Stimulated activated naive CD8-positive, alpha-beta T cell treated with anti-CD3 and anti-CD28 coated beads, Interleukin-15, Interleukin-2, amounts not matched to agents 100 ng/mL and 50 ng/mL, for 24 hours (primary cell): ENCODE measurements around the gene PRKCA.
A peak's percentile ranks its signal among the peaks of the same experiment; 100 is the strongest.

ENCODE experiments used
- H3K27ac Mint-ChIP-seq: one replicate; pipeline ENCODE4 v1.8.0; 2021; ENCODE audit warnings: mild to moderate bottlenecking, mixed read lengths
- H3K27me3 Mint-ChIP-seq: one replicate; pipeline ENCODE4 v1.8.0; 2021; ENCODE audit warnings: mixed read lengths
- H3K36me3 Mint-ChIP-seq: one replicate; pipeline ENCODE4 v1.8.0; 2021; ENCODE audit warnings: low read depth, mixed read lengths
- H3K4me1 Mint-ChIP-seq: one replicate; pipeline ENCODE4 v1.8.0; 2021; ENCODE audit warnings: low read depth, mixed read lengths
- H3K4me3 Mint-ChIP-seq: one replicate; pipeline ENCODE4 v1.8.0; 2021; ENCODE audit warnings: mild to moderate bottlenecking, mixed read lengths
- H3K9me3 Mint-ChIP-seq: one replicate; pipeline ENCODE4 v1.8.0; 2021; ENCODE audit warnings: mixed read lengths

Gene PRKCA

DNA sequence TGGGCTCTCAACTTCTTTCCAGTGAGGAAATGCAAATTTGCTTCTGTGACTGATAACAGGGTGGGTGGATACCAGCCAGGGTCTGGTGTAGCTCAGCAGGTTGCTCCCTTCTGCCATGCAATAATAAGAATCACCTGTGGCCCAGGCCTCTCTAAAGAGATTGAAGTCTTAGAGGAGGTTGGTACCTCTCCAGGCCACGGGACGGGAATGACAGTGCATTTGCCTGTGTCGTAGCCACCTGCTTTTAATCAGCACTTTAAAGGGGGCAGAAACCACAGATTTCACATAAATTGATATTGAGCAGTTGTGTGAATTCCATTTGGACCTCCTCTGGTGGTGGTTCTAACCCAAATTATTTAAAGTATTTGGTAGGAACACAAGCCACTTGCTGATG is 246.9 kb downstream of the PRKCA start:
- H3K4me3 Mint-ChIP-seq = no peak overlapping the region
- no peaks in the 10 kb centered on the region for H3K27me3 Mint-ChIP-seq
- H3K36me3 Mint-ChIP-seq = peaks cover 42% of the 10 kb centered on the region
- H3K27ac Mint-ChIP-seq = no peak overlapping the region
- peaks cover 60% of the 10 kb centered on the region for H3K4me1 Mint-ChIP-seq
- H3K9me3 Mint-ChIP-seq = peaks cover 9% of the 10 kb centered on the region

DNA sequence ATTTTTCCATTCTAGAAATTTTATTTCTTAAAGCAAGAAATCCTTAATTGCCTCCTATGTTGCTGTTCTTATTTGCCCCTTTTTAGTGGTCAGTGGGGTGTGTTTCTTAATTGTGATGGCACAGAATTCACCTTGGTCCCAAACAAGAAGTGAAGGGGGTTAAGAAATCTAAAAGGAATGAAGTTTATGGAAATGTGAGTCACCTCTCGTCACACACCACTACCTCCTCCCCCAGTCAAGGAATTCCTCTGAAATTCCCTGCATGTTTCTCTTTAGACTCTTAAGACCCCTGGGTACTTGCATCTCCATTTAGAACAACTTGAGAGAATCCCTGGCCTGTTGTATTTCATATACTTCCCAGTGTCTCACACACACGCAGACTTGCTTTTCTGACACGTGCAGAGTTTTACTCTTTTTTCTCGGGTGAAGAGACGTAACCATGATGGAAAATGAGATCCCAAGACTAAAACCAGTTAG is 247.4 kb downstream of the PRKCA start:
- Mint-ChIP-seq H3K4me1 (peaks cover 60% of the 10 kb centered on the region), H3K36me3 (peaks cover 45% of the 10 kb centered on the region), H3K4me3 (no peak overlapping the region), H3K27ac (no peak overlapping the region), H3K9me3 (peaks cover 9% of the 10 kb centered on the region), H3K27me3 (no peaks in the 10 kb centered on the region)

DNA sequence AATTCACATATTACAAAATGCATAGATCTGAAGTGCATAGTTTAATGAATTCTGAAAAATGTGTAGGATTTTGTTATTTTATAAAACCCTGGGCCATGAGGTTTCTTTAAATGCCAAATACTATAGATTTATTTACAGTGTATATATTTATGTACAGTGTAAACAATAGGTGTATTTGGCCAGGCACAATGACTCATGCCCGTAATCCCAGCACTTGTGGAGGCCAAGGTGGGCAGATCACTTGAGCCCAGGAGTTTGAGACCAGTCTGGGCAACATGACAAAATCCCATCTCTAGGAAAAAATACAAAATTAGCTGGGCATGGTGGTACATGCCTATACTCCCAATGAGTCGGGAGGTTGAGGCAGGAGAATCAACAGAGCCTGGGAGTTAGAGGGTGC is 249.4 kb downstream of the PRKCA start:
- no peaks in the 10 kb centered on the region for H3K27me3 Mint-ChIP-seq
- H3K9me3 Mint-ChIP-seq = no peaks in the 10 kb centered on the region
- peaks cover 46% of the 10 kb centered on the region for H3K36me3 Mint-ChIP-seq
- no peak overlapping the region for H3K4me3 Mint-ChIP-seq
- no peak overlapping the region for H3K27ac Mint-ChIP-seq
- H3K4me1 Mint-ChIP-seq = peaks cover 51% of the 10 kb centered on the region

DNA sequence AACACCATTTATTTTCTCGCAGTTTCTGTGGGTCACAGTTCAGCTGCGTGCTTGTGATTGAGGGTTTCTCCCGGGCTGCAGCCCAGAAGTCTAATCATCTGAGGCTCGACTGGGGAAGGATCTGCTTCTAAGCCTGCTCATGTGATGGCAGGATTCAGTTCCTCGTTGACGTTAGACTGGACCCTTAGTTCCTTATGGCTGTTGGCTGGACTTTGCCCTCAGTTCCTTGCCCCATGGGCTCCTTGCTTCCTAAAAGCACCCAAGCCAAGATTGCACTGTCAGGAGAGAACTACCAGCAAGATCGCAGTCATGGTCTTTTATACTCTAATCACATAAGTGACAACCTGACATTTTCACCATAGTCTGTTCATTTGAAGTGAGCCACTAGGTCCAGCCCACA is 250.0 kb downstream of the PRKCA start:
- Mint-ChIP-seq H3K27me3 (no peaks in the 10 kb centered on the region), H3K4me1 (peaks cover 51% of the 10 kb centered on the region), H3K9me3 (no peaks in the 10 kb centered on the region)

DNA sequence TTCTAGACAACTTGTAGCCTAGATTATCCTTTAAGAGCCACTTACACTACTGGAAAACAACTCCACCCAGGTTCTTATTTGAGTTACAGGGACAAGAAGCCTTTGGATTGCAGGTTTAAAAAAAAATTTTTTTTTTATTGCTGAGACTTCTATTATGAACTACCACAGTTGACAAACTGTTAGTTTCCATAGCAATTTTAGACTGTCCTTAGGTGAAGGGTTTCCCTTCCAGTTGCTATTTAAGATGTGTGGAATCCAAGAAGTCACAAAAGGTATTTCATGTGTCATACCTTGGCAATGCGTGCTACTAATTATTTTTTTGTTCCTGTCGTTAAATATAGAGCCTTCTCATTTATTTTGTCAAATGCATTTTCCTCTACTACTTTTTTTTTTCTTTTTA is 253.2 kb downstream of the PRKCA start:
- peaks cover 47% of the 10 kb centered on the region for H3K36me3 Mint-ChIP-seq
- peaks cover 25% of the 10 kb centered on the region for H3K4me1 Mint-ChIP-seq
- no peaks in the 10 kb centered on the region for H3K27me3 Mint-ChIP-seq
- H3K9me3 Mint-ChIP-seq = no peaks in the 10 kb centered on the region
- H3K4me3 Mint-ChIP-seq = no peak overlapping the region
- H3K27ac Mint-ChIP-seq = no peak overlapping the region

More for the DNA sequence above, 250.0 kb downstream of the PRKCA start:
- H3K27ac Mint-ChIP-seq = peak overlapping the region; percentile 52
- H3K36me3 Mint-ChIP-seq = peaks cover 47% of the 10 kb centered on the region
- H3K4me3 Mint-ChIP-seq = no peak overlapping the region

DNA sequence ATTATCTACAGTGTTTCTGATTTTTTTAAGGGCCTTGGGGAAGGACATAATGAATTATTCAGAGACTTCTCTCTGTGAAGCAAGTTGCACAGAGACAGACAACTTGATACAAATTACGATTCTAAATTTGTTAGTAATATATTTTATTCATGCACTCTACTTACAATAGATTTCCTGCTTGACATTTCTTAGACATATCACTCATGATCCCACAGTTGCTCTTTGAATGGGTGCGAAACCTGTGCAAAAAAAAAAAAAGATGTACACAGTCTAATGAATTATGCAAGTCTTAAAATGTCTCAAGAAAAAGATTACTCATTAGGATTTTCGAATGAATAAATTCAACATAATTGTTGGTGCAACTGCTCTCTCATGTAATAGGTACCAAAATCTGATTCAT is 254.8 kb downstream of the PRKCA start:
- H3K27me3 Mint-ChIP-seq = no peaks in the 10 kb centered on the region
- peaks cover 20% of the 10 kb centered on the region for H3K4me1 Mint-ChIP-seq

DNA sequence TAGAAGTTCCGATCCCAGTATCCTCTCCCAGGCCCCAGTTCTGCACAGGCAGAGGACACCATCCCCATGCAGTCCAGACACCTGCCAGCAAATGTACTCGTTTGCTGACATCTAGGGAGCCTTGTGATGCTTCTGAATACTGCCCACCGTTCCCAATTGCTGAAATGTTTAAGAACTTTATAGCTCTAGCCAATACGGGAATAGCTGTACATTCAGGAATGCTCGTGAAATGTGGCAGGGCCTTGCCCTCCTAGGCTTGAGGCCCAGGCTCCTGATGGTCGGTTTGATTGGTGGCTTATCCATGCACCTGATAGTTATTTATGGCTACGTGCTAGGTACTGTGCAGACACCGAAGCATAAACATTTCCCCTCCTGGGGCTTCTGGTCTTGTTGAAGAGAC is 255.5 kb downstream of the PRKCA start:
- peaks cover 20% of the 10 kb centered on the region for H3K4me1 Mint-ChIP-seq
- H3K4me3 Mint-ChIP-seq = no peak overlapping the region
- H3K36me3 Mint-ChIP-seq = peaks cover 45% of the 10 kb centered on the region
- H3K27me3 Mint-ChIP-seq = no peaks in the 10 kb centered on the region
- H3K27ac Mint-ChIP-seq = no peak overlapping the region
- H3K9me3 Mint-ChIP-seq = no peaks in the 10 kb centered on the region

More for the DNA sequence above, 254.8 kb downstream of the PRKCA start:
- Mint-ChIP-seq H3K27ac (no peak overlapping the region), H3K4me3 (no peak overlapping the region), H3K36me3 (peaks cover 50% of the 10 kb centered on the region), H3K9me3 (no peaks in the 10 kb centered on the region)

DNA sequence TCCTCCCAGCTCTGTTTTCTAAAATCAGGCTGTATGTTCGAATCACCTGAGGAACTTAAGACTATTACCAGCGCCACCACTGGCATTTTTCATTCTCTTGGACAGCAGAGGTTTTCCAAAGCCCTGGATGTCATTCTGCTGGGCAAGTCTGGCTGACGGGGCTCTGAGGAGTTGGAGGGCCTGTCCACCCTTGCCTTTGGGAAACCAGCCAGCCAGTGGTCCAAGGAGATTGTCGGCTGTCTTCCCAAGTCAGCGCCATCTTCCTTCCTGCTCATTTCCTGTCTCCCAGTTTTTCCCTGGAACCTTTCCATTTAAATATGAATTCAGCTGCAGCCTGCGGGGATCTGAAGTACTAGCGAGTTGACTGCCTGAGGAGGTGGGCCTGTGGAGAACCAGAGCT is 258.3 kb downstream of the PRKCA start:
- no peaks in the 10 kb centered on the region for H3K9me3 Mint-ChIP-seq
- H3K27me3 Mint-ChIP-seq = no peaks in the 10 kb centered on the region
- H3K4me3 Mint-ChIP-seq = no peak overlapping the region
- H3K36me3 Mint-ChIP-seq = peaks cover 31% of the 10 kb centered on the region
- H3K4me1 Mint-ChIP-seq = peaks cover 36% of the 10 kb centered on the region
- no peak overlapping the region for H3K27ac Mint-ChIP-seq

DNA sequence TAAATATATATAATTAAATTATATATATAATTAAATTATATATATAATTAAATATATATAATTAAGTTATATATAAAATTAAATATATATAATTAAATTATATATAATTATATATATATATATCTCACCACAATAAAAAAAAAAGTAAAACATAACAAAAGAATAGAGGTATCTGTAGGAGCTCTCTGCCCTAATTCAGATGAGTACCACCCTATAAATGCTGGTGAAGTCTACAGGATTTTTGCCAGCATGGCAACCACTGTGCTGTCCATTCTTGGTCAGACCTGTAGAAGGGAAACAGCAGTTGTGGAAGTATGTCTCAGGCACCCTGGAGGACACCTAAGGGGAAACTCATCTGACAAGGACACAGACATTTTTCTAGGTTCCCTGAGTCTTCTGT is 259.7 kb downstream of the PRKCA start:
- Mint-ChIP-seq H3K4me3 (no peak overlapping the region), H3K4me1 (peaks cover 41% of the 10 kb centered on the region), H3K27ac (no peak overlapping the region), H3K27me3 (no peaks in the 10 kb centered on the region), H3K9me3 (no peaks in the 10 kb centered on the region), H3K36me3 (peaks cover 17% of the 10 kb centered on the region)

DNA sequence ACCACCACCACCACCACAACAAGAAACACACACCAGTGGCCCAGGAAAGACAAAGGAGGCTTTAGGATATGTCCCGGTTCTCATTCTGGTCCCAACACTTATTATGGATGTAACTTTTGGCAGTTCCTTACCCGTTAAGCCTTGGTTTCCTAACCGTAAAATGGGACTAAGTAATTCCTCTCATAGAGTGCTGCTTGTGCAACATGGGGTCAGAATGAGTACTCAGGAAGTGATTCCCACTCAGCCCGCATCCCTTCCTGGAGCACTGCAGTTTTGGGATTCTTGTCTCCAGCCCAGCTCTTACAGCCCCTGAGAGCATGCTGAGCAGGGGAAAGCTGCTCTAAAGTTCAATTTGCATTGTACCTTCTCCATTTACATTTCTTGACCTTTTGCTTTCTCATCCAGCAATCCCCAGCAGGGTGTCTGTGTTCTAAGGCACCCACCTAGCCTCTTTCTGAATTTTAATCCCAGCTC is 262.6 kb downstream of the PRKCA start:
- Mint-ChIP-seq H3K36me3 (peaks cover 24% of the 10 kb centered on the region), H3K9me3 (peaks cover 3% of the 10 kb centered on the region), H3K27ac (peak overlapping the region; percentile 24), H3K4me1 (peaks cover 47% of the 10 kb centered on the region), H3K27me3 (no peaks in the 10 kb centered on the region), H3K4me3 (no peak overlapping the region)

DNA sequence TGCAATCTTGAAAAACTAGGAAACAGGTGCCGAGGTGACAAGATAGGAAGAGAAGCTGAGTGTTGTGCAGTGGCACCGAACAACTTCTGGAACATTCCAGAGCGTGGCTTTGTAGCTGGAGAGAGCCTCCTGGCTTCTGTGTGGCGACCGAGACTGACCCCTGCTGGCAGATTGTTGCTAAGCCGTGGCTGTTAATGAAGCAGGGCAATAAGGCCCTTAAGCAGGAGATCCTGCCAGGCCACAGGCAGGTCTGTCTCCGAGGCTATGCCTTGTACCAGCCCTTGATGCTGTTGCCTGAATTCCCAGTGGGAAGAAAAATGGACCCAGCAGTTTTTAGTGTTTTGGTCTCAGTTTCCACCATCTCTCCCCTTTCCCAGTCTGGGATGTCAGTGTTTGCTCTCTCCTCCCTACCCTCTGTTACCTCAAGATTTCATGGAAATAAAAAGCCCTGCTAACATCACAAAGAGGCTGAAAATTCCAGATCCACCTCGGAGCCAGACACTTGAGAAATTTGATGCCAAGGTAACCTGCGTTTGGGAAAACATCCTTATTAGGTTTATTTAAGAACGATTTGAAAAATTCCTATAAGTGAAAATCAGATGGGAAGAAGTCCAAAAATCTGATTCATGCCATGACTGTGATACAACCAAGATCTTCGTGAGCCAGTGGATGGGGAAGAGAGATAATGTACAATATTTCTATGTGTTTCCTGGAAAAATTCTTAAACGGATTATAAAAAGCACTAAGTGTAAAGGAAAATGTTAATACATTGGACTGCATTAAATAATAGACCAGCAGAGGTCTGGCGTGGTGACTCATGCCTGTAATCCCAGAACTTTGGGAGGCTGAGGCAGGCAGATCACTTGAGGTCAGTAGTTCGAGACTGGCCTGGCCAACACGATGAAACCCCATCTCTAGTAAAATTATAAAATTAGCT is 265.1 kb downstream of the PRKCA start:
- H3K4me3 Mint-ChIP-seq = no peak overlapping the region
- H3K4me1 Mint-ChIP-seq = peaks cover 54% of the 10 kb centered on the region
- no peaks in the 10 kb centered on the region for H3K27me3 Mint-ChIP-seq
- peak overlapping the region; percentile 20 for H3K27ac Mint-ChIP-seq
- peaks cover 31% of the 10 kb centered on the region for H3K36me3 Mint-ChIP-seq
- peaks cover 3% of the 10 kb centered on the region for H3K9me3 Mint-ChIP-seq

DNA sequence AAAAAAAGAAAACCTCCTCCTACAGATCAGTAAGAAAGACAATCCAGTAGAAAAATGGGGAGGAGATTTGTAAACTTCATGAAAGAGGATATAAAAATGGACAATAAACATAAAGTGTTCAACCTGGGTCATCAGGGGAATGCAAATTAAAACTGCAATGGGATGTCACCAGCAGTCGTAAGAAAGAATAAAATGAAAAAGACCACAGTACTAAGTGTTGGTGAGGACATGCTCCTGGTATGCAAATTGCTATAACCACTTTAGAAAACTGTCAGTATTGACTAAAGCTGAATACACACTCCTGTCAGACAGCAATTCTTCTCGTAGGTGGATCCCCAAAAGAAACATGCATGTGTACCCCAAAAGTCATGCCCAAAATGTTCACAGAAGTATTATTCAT is 267.2 kb downstream of the PRKCA start:
- H3K4me1 Mint-ChIP-seq = peaks cover 47% of the 10 kb centered on the region
- peaks cover 25% of the 10 kb centered on the region for H3K36me3 Mint-ChIP-seq
- H3K4me3 Mint-ChIP-seq = no peak overlapping the region
- no peaks in the 10 kb centered on the region for H3K27me3 Mint-ChIP-seq
- peaks cover 3% of the 10 kb centered on the region for H3K9me3 Mint-ChIP-seq
- no peak overlapping the region for H3K27ac Mint-ChIP-seq

DNA sequence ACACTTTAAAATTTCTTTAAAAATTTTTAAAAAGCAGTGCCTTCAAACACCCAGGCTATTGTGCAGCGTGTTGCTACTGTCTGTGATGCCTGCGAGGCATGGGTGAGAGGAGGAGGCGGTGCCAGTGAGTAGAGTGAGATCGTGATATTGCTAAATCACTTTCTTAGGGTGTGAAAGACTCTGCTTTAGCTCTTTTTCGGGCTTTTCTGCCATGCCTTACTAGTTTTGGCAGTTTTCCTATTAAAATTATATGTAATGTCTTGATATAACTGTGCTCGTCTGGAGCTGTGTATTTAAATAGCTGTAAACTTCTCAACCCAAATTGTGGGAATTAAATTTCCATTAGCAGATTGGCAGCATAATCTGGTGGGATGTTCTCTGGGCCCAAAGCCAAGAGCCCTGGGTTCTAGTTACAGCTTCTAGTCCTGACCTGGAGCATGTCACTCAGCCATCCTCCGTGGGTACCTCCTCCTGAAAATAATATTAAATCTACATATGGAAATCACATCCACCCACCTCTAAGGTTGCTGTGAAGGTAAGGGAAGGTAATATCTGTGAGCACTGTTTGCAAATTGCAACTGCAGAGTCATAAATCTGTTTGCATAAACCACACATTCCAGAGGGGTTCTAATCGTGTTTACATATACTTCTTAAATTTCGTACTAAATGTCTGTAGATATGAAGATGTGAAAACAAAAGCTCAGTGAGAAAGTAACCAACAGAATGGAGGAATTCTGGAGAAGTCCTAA is 268.2 kb downstream of the PRKCA start:
- Mint-ChIP-seq H3K9me3 (peaks cover 3% of the 10 kb centered on the region), H3K4me3 (no peak overlapping the region), H3K27ac (no peak overlapping the region), H3K27me3 (no peaks in the 10 kb centered on the region), H3K36me3 (peaks cover 25% of the 10 kb centered on the region), H3K4me1 (peaks cover 38% of the 10 kb centered on the region)

DNA sequence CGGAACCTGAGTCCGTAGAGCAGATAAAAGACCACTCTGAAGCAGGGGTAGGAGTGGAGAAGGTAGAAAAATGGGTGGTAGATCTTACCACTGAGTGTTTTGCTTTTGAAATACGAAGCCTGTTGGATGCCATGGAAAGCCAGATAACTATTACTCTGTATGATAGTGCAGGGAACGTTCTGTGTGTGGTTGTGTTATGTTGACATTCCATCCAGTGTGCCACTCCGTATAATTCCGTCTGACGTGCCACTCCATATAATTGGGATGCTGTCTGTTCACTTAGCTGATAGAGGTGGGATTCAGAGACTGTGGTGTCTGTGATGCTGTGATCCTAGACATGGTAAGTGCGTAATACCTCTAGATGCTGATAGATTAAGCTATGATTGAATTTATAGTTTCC is 269.3 kb downstream of the PRKCA start:
- Mint-ChIP-seq H3K36me3 (peaks cover 25% of the 10 kb centered on the region), H3K4me3 (no peak overlapping the region), H3K27me3 (no peaks in the 10 kb centered on the region), H3K4me1 (peaks cover 27% of the 10 kb centered on the region), H3K9me3 (peaks cover 3% of the 10 kb centered on the region), H3K27ac (no peak overlapping the region)

DNA sequence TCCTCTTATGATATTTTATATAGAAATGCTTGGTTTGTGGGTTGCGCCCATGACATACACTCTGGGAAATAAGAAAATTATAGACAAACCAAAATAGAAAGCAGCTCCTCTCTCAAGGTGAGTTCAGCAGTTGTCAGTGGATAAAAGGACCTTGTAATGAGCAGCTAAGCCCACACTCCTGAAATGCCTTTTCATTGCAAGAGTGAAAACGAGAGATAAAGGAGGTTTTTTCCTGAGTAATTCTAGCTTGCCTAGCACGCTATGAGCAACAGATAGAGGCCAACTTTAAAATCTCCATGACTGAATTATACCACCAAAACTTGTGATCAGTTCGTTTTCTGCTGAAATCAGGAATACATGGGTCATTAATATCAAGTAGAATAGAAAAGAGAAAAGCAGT is 270.7 kb downstream of the PRKCA start:
- H3K4me3 Mint-ChIP-seq = no peak overlapping the region
- peaks cover 22% of the 10 kb centered on the region for H3K36me3 Mint-ChIP-seq
- peaks cover 3% of the 10 kb centered on the region for H3K9me3 Mint-ChIP-seq
- H3K4me1 Mint-ChIP-seq = peaks cover 18% of the 10 kb centered on the region
- no peak overlapping the region for H3K27ac Mint-ChIP-seq
- no peaks in the 10 kb centered on the region for H3K27me3 Mint-ChIP-seq
